Measurements from ENCODE around the gene PARD3.

- no peak for TF ChIP-seq CTCF (IDR thresholded peaks at IDR 0.05)
- no peak for TF ChIP-seq EP300 (IDR thresholded peaks at IDR 0.05; ENCODE audit: low read depth)
- no peak for TF ChIP-seq POLR2A (IDR thresholded peaks at IDR 0.05)
These were observed 377.2 kb downstream of the PARD3 start for GRCh38 chr10:34437906-34438305.
